AG04450 (cell line): ENCODE results near the gene CATSPERD. TPM values are rescaled to one million over a fixed set of nuclear protein-coding genes. Genes with fewer than 3 reads are reported as not detected.

ENCODE experiments used
- CTCF ChIA-PET: fragments of 300-600, 350-600 bp; formaldehyde crosslinking; extraction: SDS; loops from one replicate; lab custom pipeline; 2022; ENCODE audit warnings: antibody characterized with exemption, inconsistent platforms; lab: Charles Lee
- POLR2A ChIA-PET: fragments of 350-600 bp; formaldehyde crosslinking; extraction: SDS; loops from one replicate; lab custom pipeline; 2021; ENCODE audit warnings: antibody characterized with exemption, inconsistent platforms; lab: Yijun Ruan, JAX
- DNase-seq: peaks from one replicate; pipeline ENCODE4 v3.0.0-alpha.2; 2011; ENCODE audit warnings: low read depth, low spot score
- H3K27ac ChIP-seq: one replicate; pipeline ENCODE4 v1.5.1; 2012; ENCODE audit warnings: low read depth, low read length, control low read depth
- H3K27me3 ChIP-seq: one replicate; pipeline ENCODE4 v1.6.0; 2012; ENCODE audit warnings: low read length; ENCODE audit not compliant: control insufficient read depth, insufficient read depth
- H3K4me3 ChIP-seq: 2 replicates; pipeline ENCODE4 v1.5.1; 2011; ENCODE audit warnings: mild to moderate bottlenecking, low read depth, low read length, control low read depth
- H3K9me3 ChIP-seq: 2 replicates; pipeline ENCODE4 v1.5.1; 2012; ENCODE audit warnings: low read length; ENCODE audit not compliant: control insufficient read depth, insufficient read depth
- polyA plus RNA-seq: library from polyadenylated mRNA; depleted of rRNA; stranded (reverse); fragments of >200 nt; gene quantifications from 2 replicates; pipeline ENCODE4 v1.2.3, GENCODE V29; 2011
- TF ChIP-seq, protein P1 (sequence below): IDR thresholded peaks from 2 replicates; pipeline ENCODE4 v1.5.1; 2011; ENCODE audit warnings: low read depth, low read length, control low read depth, inconsistent platforms

The CATSPERD gene
- polyA plus RNA-seq, 1 experiment: not detected

DNA sequence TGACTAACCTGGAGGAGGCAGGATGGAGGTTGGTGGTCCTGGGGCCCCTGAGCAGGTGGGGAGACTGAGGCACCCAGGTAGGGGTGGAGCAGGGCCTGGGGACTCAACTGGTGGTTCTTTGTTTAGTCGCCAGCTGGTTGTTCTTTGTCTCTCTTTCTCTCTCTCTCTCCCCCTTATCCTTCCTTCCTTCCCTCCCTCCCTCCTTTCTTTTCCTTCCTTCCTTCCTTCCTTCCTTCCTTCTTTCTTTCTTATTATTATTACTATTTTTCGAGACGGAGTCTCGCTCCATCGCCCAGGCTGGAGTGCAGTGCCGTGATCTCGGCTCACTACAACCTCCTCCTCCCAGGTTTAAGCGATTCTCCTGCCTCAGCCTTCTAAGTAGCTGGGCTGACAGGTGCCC lies 77.8 kb downstream of the CATSPERD start:
- ChIA-PET CTCF (interaction anchor here (0.9 kb wide), 1 partner anchor 24 kb away, joined by 3 read pairs; no protein-coding TSS in a partner anchor), POLR2A (interaction anchor here (0.6 kb wide), 1 partner anchor 18 kb away, joined by 8 read pairs; no protein-coding TSS in a partner anchor)
- no peak overlapping the region for H3K27ac ChIP-seq
- TF ChIP-seq, protein P1, sequence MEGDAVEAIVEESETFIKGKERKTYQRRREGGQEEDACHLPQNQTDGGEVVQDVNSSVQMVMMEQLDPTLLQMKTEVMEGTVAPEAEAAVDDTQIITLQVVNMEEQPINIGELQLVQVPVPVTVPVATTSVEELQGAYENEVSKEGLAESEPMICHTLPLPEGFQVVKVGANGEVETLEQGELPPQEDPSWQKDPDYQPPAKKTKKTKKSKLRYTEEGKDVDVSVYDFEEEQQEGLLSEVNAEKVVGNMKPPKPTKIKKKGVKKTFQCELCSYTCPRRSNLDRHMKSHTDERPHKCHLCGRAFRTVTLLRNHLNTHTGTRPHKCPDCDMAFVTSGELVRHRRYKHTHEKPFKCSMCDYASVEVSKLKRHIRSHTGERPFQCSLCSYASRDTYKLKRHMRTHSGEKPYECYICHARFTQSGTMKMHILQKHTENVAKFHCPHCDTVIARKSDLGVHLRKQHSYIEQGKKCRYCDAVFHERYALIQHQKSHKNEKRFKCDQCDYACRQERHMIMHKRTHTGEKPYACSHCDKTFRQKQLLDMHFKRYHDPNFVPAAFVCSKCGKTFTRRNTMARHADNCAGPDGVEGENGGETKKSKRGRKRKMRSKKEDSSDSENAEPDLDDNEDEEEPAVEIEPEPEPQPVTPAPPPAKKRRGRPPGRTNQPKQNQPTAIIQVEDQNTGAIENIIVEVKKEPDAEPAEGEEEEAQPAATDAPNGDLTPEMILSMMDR: no peak
- no peak for DNase-seq
- H3K27me3 ChIP-seq: peaks cover 25% of the 10 kb centered on the region
- no peaks in the 10 kb centered on the region; the same call in 1 of the 2 replicates for H3K9me3 ChIP-seq
- no peak overlapping the region for H3K4me3 ChIP-seq

DNA sequence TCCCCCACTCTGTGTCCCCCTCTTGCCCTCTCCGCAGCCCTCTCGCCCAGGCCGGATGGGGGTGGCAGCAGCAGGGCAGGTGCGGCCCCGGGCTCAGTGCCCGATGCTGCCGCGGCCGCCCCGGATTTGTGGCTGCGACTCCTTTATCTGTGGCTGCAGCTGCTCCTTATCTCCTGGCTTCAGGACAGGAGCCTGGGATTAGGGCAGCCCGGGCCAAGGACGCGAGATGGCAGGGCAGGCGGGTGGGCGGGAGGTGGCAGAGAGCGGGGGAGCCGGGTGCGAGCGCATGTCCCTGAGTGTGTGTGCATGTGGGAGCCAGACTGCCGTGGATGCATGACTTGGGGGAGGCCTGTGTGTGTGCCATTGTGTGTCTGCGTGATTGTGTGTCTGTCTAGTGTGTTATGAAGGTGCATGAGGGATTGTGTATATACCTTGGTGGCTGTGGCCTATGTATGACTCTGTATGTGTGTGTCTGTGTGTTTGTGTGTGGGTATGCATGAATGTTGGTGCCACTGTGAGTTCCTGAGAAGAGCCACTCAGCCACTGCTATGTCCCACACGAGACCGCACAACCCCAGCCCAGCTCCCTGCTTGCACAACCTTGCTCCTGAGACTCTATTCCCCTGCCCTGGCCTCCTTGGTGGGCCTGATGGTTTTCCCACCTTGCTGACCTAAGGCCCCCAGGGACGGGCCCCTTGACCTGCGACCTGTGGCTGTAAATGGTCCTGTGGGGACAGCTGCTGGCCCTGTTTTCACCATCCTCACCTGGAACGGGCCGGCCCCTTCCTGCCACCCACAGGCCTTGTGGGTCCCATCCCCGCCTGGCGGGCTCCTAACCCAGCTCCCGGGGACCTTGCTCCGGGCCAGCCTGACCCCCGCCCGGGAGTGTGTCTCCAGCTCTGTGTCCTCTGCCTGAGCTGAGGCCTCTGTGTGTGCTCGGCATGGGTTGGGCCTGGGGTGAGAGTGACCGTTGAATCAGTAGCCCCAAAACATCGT lies 79.1 kb downstream of the CATSPERD start:
- CTCF ChIA-PET: interaction anchor here (0.7 kb wide), 1 partner anchor 251 kb away, joined by 3 read pairs; no protein-coding TSS in a partner anchor
- no peak overlapping the region for H3K4me3 ChIP-seq
- TF ChIP-seq, protein P1: no peak
- POLR2A ChIA-PET: interaction anchor here (0.5 kb wide), 1 partner anchor 31 kb away, joined by 9 read pairs; no protein-coding TSS in a partner anchor
- peaks cover 30% of the 10 kb centered on the region for H3K27me3 ChIP-seq
- H3K27ac ChIP-seq: no peak overlapping the region
- no peak for DNase-seq
- H3K9me3 ChIP-seq: no peaks in the 10 kb centered on the region; the same call in 1 of the 2 replicates

DNA sequence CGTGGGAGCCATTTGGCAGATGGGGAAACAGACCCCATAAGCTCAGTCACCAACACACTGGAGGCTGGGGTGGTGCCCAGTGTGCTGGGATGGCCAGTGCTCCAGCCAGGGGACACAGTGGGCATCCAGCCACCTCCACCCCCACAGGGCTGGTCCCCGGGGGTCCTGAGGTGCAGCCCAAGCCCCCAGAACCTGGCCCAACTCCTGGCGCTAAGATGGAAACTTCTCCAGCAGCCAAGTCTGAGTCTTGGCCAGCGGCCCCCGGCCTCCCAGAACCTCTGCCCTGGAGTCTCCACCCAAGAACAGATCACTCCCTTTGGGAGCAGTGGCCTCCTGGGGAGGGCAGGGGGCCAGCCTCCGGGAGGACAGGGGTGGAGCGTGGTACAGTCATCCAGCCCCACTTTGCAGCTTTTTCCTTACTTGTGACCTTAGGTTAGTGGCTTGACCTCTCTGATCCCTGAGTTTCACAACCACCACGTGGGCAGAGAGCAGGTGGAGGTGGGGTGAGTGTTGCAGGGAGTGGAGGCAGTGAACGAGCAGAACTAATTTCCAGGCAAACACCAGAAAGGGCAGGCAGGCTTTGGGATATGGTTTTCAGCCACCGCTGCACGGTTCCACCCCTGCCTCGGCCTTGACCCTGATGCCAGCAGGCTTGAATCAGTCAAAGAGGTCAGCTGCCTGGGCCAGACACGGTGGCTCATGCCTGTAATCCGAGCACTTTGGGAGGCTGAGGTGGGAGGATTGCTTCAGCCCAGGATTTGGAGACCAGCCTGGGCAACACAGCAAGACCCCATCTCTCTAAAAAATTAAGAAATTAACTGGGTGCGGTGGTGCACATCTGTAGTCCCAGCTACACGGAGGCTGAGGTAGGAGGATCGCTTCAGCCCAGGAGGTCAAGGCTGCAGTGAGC lies 80.2 kb downstream of the CATSPERD start:
- TF ChIP-seq, protein P1: no peak
- H3K27ac ChIP-seq: no peak overlapping the region
- peaks cover 34% of the 10 kb centered on the region for H3K27me3 ChIP-seq
- no peak for DNase-seq
- no peaks in the 10 kb centered on the region; the same call in 1 of the 2 replicates for H3K9me3 ChIP-seq
- no peak overlapping the region for H3K4me3 ChIP-seq
- ChIA-PET POLR2A (no interaction called here), CTCF (interaction anchor here (1.2 kb wide), 1 partner anchor 222 kb away, joined by 4 read pairs; no protein-coding TSS in a partner anchor)

DNA sequence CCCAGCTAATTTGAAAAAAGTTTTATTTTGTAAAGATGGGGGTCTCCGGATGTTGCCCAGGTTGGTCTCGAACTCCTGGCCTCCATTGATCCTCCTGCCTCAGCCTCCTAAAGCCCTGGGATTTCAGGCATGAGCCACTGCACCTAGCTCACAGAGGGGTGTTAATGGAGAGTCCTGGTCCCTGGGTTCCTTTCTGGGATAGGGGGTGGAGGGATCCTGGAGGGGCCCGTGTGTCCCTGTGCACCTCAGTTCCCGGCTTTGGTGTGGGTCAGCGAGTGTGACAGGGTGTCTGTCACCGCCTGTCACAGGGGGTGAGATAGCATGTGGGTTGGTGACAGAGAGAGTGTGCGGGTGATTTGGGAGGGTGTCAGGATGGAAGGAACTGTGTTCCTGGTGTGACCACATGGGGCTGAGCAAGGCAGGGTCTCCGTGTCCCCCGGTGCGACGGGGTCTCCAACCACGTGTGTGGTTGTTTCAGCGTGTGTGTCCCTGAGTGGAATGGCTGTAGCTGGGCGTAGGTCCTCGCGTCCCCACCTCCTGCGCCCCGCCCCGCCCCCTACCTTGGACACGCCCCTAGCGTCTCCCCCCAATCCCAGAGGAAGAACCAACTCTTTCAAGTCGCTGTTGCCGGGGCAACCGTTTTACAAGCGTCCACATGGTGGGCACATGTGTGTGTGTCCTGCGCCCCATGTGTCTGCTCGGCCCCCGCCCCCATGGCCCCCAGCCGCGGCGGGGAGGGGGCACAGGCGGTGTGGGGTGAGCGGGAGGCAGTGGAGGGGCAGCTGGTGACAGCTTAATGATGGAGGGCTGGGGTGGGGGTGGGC lies 81.6 kb downstream of the CATSPERD start:
- Histone ChIP-seq H3K9me3 (no peaks in the 10 kb centered on the region; the same call in 1 of the 2 replicates), H3K27me3 (peaks cover 46% of the 10 kb centered on the region), H3K27ac (no peak overlapping the region), H3K4me3 (no peak overlapping the region)
- no peak for DNase-seq
- CTCF ChIA-PET: interaction anchor here (0.6 to 1.2 kb wide), 4 partner anchors 91 to 220 kb away, joined by 3 to 4 read pairs (median 4); no protein-coding TSS in a partner anchor
- POLR2A ChIA-PET: interaction anchor here (0.6 kb wide), 1 partner anchor 178 kb away, joined by 3 read pairs; no protein-coding TSS in a partner anchor
- TF ChIP-seq, protein P1: no peak
